H9 (cell line): ENCODE measurements around the gene FOXR2. TPM values are rescaled to one million over a fixed set of nuclear protein-coding genes. Genes with fewer than 3 reads are reported as not detected.

Experiments
- DNase-seq: peaks from one replicate; pipeline ENCODE4 v3.0.0-alpha.2; 2017
- H2AFZ ChIP-seq: one replicate; pipeline ENCODE4 v1.6.1; 2013; ENCODE audit warnings: mild to moderate bottlenecking, low read length, control low read depth, moderate library complexity
- H2AK5ac ChIP-seq: 2 replicates; pipeline ENCODE4 v1.6.1; 2013; ENCODE audit warnings: low read length, control low read depth, mixed read lengths; ENCODE audit not compliant: insufficient read length
- H2BK120ac ChIP-seq: one replicate; pipeline ENCODE4 v1.6.1; 2013; ENCODE audit warnings: low read depth, mild to moderate bottlenecking, low read length, control low read depth, inconsistent platforms; ENCODE audit not compliant: poor library complexity, severe bottlenecking
- H2BK12ac ChIP-seq: 2 replicates; pipeline ENCODE4 v1.6.1; 2013; ENCODE audit warnings: low read length, control low read depth, mixed read lengths, low read depth; ENCODE audit not compliant: insufficient read length
- H2BK15ac ChIP-seq: 2 replicates; pipeline ENCODE4 v1.6.1; 2013; ENCODE audit warnings: low read depth, low read length, control low read depth
- H2BK20ac ChIP-seq: one replicate; pipeline ENCODE4 v1.6.1; 2013; ENCODE audit warnings: low read depth, mild to moderate bottlenecking, low read length, control low read depth, inconsistent platforms; ENCODE audit not compliant: poor library complexity, severe bottlenecking
- H2BK5ac ChIP-seq: 2 replicates; pipeline ENCODE4 v1.6.1; 2013; ENCODE audit warnings: low read length, control low read depth, mixed read lengths; ENCODE audit not compliant: insufficient read length
- H3K14ac ChIP-seq: 2 replicates; pipeline ENCODE4 v1.6.1; 2013; ENCODE audit warnings: low read length, control low read depth; ENCODE audit not compliant: insufficient read depth
- H3K18ac ChIP-seq: 2 replicates; pipeline ENCODE4 v1.6.1; 2013; ENCODE audit warnings: low read depth, mild to moderate bottlenecking, mixed read lengths, low read length, control low read depth; ENCODE audit not compliant: insufficient read length
- H3K23ac ChIP-seq: 2 replicates; pipeline ENCODE4 v1.6.1; 2013; ENCODE audit warnings: low read length, control low read depth, mixed read lengths, low read depth; ENCODE audit not compliant: insufficient read length
- H3K23me2 ChIP-seq: 2 replicates; pipeline ENCODE4 v1.6.1; 2013; ENCODE audit warnings: low read depth, mild to moderate bottlenecking, mixed read lengths, low read length, control low read depth; ENCODE audit not compliant: insufficient read length, poor library complexity, severe bottlenecking
- H3K27ac ChIP-seq: 2 replicates; pipeline ENCODE4 v1.5.1; 2013; ENCODE audit warnings: low read length, control low read depth, mixed read lengths, low read depth; ENCODE audit not compliant: insufficient read length
- H3K27me3 ChIP-seq: 2 replicates; pipeline ENCODE4 v1.6.1; 2013; ENCODE audit warnings: low read length, control low read depth, inconsistent platforms; ENCODE audit not compliant: insufficient read depth
- H3K4ac ChIP-seq: 2 replicates; pipeline ENCODE4 v1.6.1; 2013; ENCODE audit warnings: low read depth, mild to moderate bottlenecking, control low read depth, inconsistent platforms, low read length, moderate library complexity
- H3K4me1 ChIP-seq: 2 replicates; pipeline ENCODE4 v1.6.1; 2013; ENCODE audit warnings: low read length, control low read depth, inconsistent platforms; ENCODE audit not compliant: insufficient read depth
- H3K4me2 ChIP-seq: 2 replicates; pipeline ENCODE4 v1.6.1; 2013; ENCODE audit warnings: low read length, control low read depth, mixed read lengths; ENCODE audit not compliant: insufficient read length, insufficient read depth
- H3K56ac ChIP-seq: 2 replicates; pipeline ENCODE4 v1.6.1; 2013; ENCODE audit warnings: low read depth, mild to moderate bottlenecking, mixed read lengths, low read length, control low read depth; ENCODE audit not compliant: insufficient read length
- H3K79me1 ChIP-seq: 2 replicates; pipeline ENCODE4 v1.6.1; 2013; ENCODE audit warnings: low read depth, mild to moderate bottlenecking, moderate library complexity, low read length, control low read depth, inconsistent platforms; ENCODE audit not compliant: insufficient read depth, poor library complexity, severe bottlenecking
- H3K79me2 ChIP-seq: 2 replicates; pipeline ENCODE4 v1.6.1; 2013; ENCODE audit warnings: low read length, control low read depth, inconsistent platforms; ENCODE audit not compliant: insufficient read depth
- H3K9ac ChIP-seq: 2 replicates; pipeline ENCODE4 v1.6.1; 2013; ENCODE audit warnings: low read length, control low read depth, mixed read lengths; ENCODE audit not compliant: insufficient read length; ENCODE audit errors: extremely low read depth
- H3K9me3 ChIP-seq: one replicate; pipeline ENCODE4 v1.6.1; 2013; ENCODE audit warnings: low read depth, low read length, inconsistent platforms; ENCODE audit not compliant: control insufficient read depth
- H3T11ph ChIP-seq: one replicate; pipeline ENCODE4 v1.6.1; 2013; ENCODE audit warnings: mild to moderate bottlenecking, low read length, control low read depth, inconsistent platforms
- H4K20me1 ChIP-seq: one replicate; pipeline ENCODE4 v1.6.1; 2013; ENCODE audit not compliant: control insufficient read depth, insufficient read length, insufficient read depth
- H4K5ac ChIP-seq: 2 replicates; pipeline ENCODE4 v1.6.1; 2013; ENCODE audit warnings: low read depth, mild to moderate bottlenecking, mixed read lengths, low read length, control low read depth; ENCODE audit not compliant: insufficient read length
- H4K8ac ChIP-seq: replicated peaks from 2 replicates; pipeline ENCODE4 v1.6.1; 2013; ENCODE audit warnings: low read length, control low read depth, mixed read lengths, low read depth; ENCODE audit not compliant: insufficient read length
- H4K91ac ChIP-seq: 2 replicates; pipeline ENCODE4 v1.6.1; 2013; ENCODE audit warnings: low read depth, mild to moderate bottlenecking, moderate library complexity, mixed read lengths, low read length, control low read depth; ENCODE audit not compliant: insufficient read length
- H3K27ac Mint-ChIP-seq, 3 experiments: 2 replicates in 2 of 3; 3 replicates in 1 of 3; pipeline ENCODE4 v1.8.0; 2020 to 2021; ENCODE audit warnings: mixed read lengths in 3 of 3, mild to moderate bottlenecking in 1 of 3, moderate library complexity in 1 of 3
- H3K27me3 Mint-ChIP-seq: 2 replicates; pipeline ENCODE4 v1.8.0; 2021; ENCODE audit warnings: low read depth, mild to moderate bottlenecking, moderate library complexity, mixed read lengths
- H3K36me3 Mint-ChIP-seq, 3 experiments: 2 replicates in 2 of 3; 3 replicates in 1 of 3; pipeline ENCODE4 v1.8.0; 2020 to 2021; ENCODE audit warnings: low read depth in 3 of 3, mixed read lengths in 3 of 3; ENCODE audit not compliant: insufficient read depth in 1 of 3
- H3K4me1 Mint-ChIP-seq, 2 experiments: 2 replicates each; pipeline ENCODE4 v1.8.0; 2020; ENCODE audit warnings: mixed read lengths in 2 of 2
- H3K4me3 Mint-ChIP-seq, 2 experiments: 2 replicates in 1 of 2; 3 replicates in 1 of 2; pipeline ENCODE4 v1.8.0; 2020 to 2021; ENCODE audit warnings: mild to moderate bottlenecking in 2 of 2, mixed read lengths in 2 of 2, moderate library complexity in 1 of 2
- H3K9me3 Mint-ChIP-seq, 2 experiments: 2 replicates in 1 of 2; 3 replicates in 1 of 2; pipeline ENCODE4 v1.8.0; 2020; ENCODE audit warnings: mild to moderate bottlenecking in 2 of 2, mixed read lengths in 2 of 2, moderate library complexity in 1 of 2
- WGBS: extraction: QIAGEN DNeasy Blood & Tissue Kit; methylation state at CpG from one replicate; pipeline ENCODE4 v1.1.7; 2013; ENCODE audit warnings: missing lambda C conversion rate, low lambda C conversion rate, mixed read lengths; ENCODE audit not compliant: insufficient read length; ENCODE audit errors: extremely low coverage; 5-methylcytosine and 5-hydroxymethylcytosine counted together
- total RNA-seq: library from RNA; stranded (reverse); gene quantifications from 2 replicates; pipeline ENCODE4 v1.2.1, GENCODE V29; 2021
- TF ChIP-seq, protein P1 (sequence below): fragments of 200-600 bp; sonication (generic); conservative IDR thresholded peaks from 3 replicates; pipeline ENCODE4 v1.8.0; 2021; ENCODE audit warnings: antibody characterized with exemption, mild to moderate bottlenecking

FOXR2 gene
- total RNA-seq, 1 experiment from 2014 or later: not detected

DNA sequence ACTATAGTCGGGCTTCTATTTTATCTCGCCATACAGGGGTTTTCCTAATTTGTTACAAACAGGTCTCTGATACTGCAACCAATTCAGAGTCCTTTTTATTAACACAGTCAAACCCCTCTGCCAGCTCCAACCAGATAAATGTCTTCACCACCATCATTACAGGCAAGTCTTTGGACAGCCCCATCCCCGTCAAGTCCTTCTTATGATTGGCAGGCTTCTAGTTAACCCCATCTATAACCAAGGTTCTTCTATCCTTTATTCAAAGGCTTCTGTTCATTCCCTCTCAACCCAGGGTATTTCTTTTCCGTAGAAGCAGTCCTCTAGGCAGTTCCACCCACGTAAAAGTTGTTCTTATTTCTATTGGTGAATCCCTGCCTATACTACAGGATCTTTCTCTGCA, 29.9 kb upstream of the FOXR2 start:
- no peak overlapping the region for H3K4me2 ChIP-seq
- no peak overlapping the region for H3K27ac Mint-ChIP-seq
- no peak overlapping the region for H4K5ac ChIP-seq
- H2AFZ ChIP-seq: no peak overlapping the region
- no peak overlapping the region for H3K4ac ChIP-seq
- H4K8ac ChIP-seq: no peak overlapping the region
- no peak overlapping the region for H4K91ac ChIP-seq
- no peaks in the 10 kb centered on the region for H3K79me1 ChIP-seq
- H3K27me3 ChIP-seq: no peaks in the 10 kb centered on the region
- no peak overlapping the region for H3K4me3 Mint-ChIP-seq
- H2BK5ac ChIP-seq: no peak overlapping the region
- no peak overlapping the region for H2BK15ac ChIP-seq
- H3K9me3 ChIP-seq: peaks cover 40% of the 10 kb centered on the region
- H3K23me2 ChIP-seq: no peaks in the 10 kb centered on the region
- H2AK5ac ChIP-seq: no peak overlapping the region
- H3K4me1 Mint-ChIP-seq: no peaks in the 10 kb centered on the region
- no peak overlapping the region for H3K56ac ChIP-seq
- no peak overlapping the region for H2BK12ac ChIP-seq
- peaks cover 0 to 16% (median 2%) of the 10 kb centered on the region in 3 experiments; a peak in 3 of 7 replicates for H3K36me3 Mint-ChIP-seq
- H3K4me1 ChIP-seq: no peaks in the 10 kb centered on the region
- 0 out of 2 replicates have a peak, but pooled peaks cover 2% of the 10 kb centered on the region for H3K27me3 Mint-ChIP-seq
- no peak for DNase-seq
- no peak overlapping the region for H2BK120ac ChIP-seq
- no peak overlapping the region for H3K9ac ChIP-seq
- H3T11ph ChIP-seq: no peak overlapping the region
- peaks cover 76 to 79% of the 10 kb centered on the region in 2 experiments for H3K9me3 Mint-ChIP-seq
- H3K14ac ChIP-seq: no peak overlapping the region
- H3K27ac ChIP-seq: no peak overlapping the region
- TF ChIP-seq, protein P1, sequence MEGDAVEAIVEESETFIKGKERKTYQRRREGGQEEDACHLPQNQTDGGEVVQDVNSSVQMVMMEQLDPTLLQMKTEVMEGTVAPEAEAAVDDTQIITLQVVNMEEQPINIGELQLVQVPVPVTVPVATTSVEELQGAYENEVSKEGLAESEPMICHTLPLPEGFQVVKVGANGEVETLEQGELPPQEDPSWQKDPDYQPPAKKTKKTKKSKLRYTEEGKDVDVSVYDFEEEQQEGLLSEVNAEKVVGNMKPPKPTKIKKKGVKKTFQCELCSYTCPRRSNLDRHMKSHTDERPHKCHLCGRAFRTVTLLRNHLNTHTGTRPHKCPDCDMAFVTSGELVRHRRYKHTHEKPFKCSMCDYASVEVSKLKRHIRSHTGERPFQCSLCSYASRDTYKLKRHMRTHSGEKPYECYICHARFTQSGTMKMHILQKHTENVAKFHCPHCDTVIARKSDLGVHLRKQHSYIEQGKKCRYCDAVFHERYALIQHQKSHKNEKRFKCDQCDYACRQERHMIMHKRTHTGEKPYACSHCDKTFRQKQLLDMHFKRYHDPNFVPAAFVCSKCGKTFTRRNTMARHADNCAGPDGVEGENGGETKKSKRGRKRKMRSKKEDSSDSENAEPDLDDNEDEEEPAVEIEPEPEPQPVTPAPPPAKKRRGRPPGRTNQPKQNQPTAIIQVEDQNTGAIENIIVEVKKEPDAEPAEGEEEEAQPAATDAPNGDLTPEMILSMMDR: no peak
- H3K18ac ChIP-seq: no peak overlapping the region
- no peaks in the 10 kb centered on the region for H3K79me2 ChIP-seq
- WGBS: no CpG with 5 or more reads among the region's 5 CpGs
- no peak overlapping the region for H2BK20ac ChIP-seq
- H3K23ac ChIP-seq: no peak overlapping the region
- H4K20me1 ChIP-seq: no peaks in the 10 kb centered on the region
